Prostate gland (tissue), 2 donors: ENCODE measurements around the gene PGR. TPM values are rescaled to one million over a fixed set of nuclear protein-coding genes. Genes with fewer than 3 reads are reported as not detected.

Source experiments
- DNase-seq: peaks from one replicate; pipeline ENCODE4 v3.0.0-alpha.2; 2019; ENCODE audit warnings: low spot score
- H3K27ac ChIP-seq, 2 donors: fragments of 200-600 bp; sonication (generic); 2 replicates each; pipeline ENCODE4 v1.5.1; 2017 to 2019
- H3K27me3 ChIP-seq: fragments of 200-600 bp; sonication (generic); replicated peaks from 2 replicates; pipeline ENCODE4 v1.5.1; 2019; ENCODE audit not compliant: insufficient read depth
- H3K36me3 ChIP-seq, 2 donors: fragments of 200-600 bp; sonication (generic); 1 replicate in 1 of 2; 2 replicates in 1 of 2; pipeline versions ENCODE4 v1.5.1 to v1.8.1; 2017 to 2019
- H3K4me1 ChIP-seq: fragments of 200-600 bp; sonication (generic); replicated peaks from 2 replicates; pipeline ENCODE4 v1.5.1; 2019
- H3K4me3 ChIP-seq, 2 donors: fragments of 200-600 bp; sonication (generic); 2 replicates each; pipeline ENCODE4 v1.5.1; 2017 to 2019
- H3K9me3 ChIP-seq: fragments of 200-600 bp; sonication (generic); 2 replicates; pipeline ENCODE4 v1.5.1; 2017
- CTCF ChIP-seq, 4 experiments: fragments of 200-600 bp in 2 of 4; fragments of 450-650 bp in 2 of 4; sonication (generic) in 2 of 4; IDR thresholded peaks; 1 replicate in 3 of 4; 2 replicates in 1 of 4; pipeline ENCODE4 v1.5.1; 2016 to 2019; ENCODE audit warnings: antibody characterized with exemption in 4 of 4, mild to moderate bottlenecking in 2 of 4, moderate library complexity in 2 of 4
- POLR2A ChIP-seq: fragments of 450-650 bp; IDR thresholded peaks from one replicate; pipeline ENCODE4 v1.6.1; 2016; ENCODE audit warnings: antibody characterized with exemption, mild to moderate bottlenecking
- POLR2AphosphoS5 ChIP-seq: sonication (generic); formaldehyde crosslinking; IDR thresholded peaks from one replicate; pipeline ENCODE4 v1.6.1; 2017; ENCODE audit warnings: antibody characterized with exemption
- WGBS: methylation state at CpG from one replicate; pipeline ENCODE4 v1.1.5; 2018; 5-methylcytosine and 5-hydroxymethylcytosine counted together
- intact Hi-C: fragments of 100-400 bp; cut with DNase I; formaldehyde crosslinking; loops from one replicate; pipeline ENCODE4 v1.14.2; 2022
- total RNA-seq, 2 donors: library from RNA; depleted of rRNA; stranded (reverse); fragments of >200 nt; gene quantifications; one replicate each; pipeline ENCODE4 v1.1.0, GENCODE V29; 2016

The PGR gene
- total RNA-seq, 2 donors from 2014 or later, result 3.5 to 5.9 TPM

DNA sequence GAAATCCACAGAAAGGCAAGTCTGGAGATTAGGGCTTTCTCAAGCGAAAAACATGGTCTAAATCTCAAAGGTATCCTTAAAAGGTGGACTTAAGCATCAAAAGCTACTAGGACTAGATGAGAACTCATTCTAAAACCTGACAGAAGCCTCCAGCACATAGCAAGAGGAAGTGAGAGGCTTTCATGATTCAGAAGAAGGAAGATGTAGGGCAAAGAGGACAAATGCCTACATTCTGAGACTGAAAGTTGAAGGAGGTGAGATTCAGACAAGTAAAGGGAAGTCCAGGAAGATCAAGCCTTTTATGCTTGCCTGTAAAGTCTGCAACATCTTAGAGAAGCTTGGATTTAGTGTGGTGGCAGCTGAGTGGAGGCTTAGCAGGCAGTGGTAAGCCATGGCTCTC is 98.9 kb downstream of the PGR start:
- H3K36me3 ChIP-seq, result no peaks in the 10 kb centered on the region
- WGBS, result 81% methylated on average over 1 of the region's 1 CpG
- DNase-seq, result no peak
- intact Hi-C loops, result no loop called here
- H3K27me3 ChIP-seq, result no peaks in the 10 kb centered on the region
- H3K4me3 ChIP-seq, result no peak overlapping the region
- no peak overlapping the region for H3K27ac ChIP-seq
- TF ChIP-seq POLR2AphosphoS5, result no peak
- TF ChIP-seq CTCF (IDR thresholded peaks at IDR 0.05), result no peak
- TF ChIP-seq POLR2A, result no peak
- H3K9me3 ChIP-seq, result no peaks in the 10 kb centered on the region
- H3K4me1 ChIP-seq, result no peaks in the 10 kb centered on the region

DNA sequence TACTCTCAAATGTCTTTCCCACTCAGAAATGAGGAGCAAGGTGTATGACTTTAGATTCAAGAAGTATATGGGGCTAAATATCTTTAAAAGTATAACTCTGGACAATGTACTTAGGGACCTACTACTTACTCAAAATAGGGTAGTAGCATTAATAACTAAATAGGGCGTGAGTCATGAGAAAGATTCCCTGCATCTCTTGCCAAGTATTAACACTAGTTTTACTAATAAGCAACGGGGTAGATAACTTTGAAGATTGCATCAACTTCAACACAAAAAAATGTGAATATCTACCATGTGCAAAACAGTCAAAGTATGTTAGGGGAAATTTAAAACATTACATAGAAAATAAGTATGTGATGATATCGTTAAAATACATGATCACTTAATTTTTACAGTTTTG is 99.6 kb downstream of the PGR start:
- intact Hi-C loops, result no loop called here
- H3K27me3 ChIP-seq, result no peaks in the 10 kb centered on the region
- 69% methylated on average over 3 of the region's 3 CpGs for WGBS

DNA sequence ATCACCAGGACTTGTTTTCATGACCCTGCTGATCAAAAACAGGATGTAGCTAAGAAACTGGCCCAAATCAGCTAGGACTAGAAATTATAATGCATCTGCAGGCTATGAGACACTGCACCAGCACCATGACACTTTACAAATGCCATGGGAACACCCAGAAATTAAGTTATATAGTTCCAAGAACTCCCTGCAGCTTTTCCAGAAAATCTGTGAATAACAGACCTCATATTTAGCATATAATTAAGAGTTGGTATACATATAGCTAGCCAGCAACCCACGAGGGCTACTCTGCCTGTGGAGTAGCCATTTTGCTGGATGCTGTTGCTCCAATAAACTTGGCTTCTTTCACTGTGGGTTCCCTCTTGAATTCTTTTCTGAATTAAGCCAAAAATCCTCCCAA is 101.0 kb downstream of the PGR start:
- TF ChIP-seq POLR2AphosphoS5 (no peak), CTCF (IDR thresholded peaks at IDR 0.05) (no peak), POLR2A (no peak)
- Histone ChIP-seq H3K36me3 (no peaks in the 10 kb centered on the region), H3K4me3 (no peak overlapping the region), H3K27ac (no peak overlapping the region), H3K4me1 (no peaks in the 10 kb centered on the region), H3K9me3 (no peaks in the 10 kb centered on the region), H3K27me3 (no peaks in the 10 kb centered on the region)
- intact Hi-C loops, result no loop called here
- DNase-seq, result no peak
- 56% methylated on average over 1 of the region's 1 CpG for WGBS

More for the DNA sequence above, 99.6 kb downstream of the PGR start:
- H3K4me1 ChIP-seq, result no peaks in the 10 kb centered on the region
- no peak overlapping the region for H3K27ac ChIP-seq
- no peak for DNase-seq
- no peaks in the 10 kb centered on the region for H3K36me3 ChIP-seq
- H3K9me3 ChIP-seq, result no peaks in the 10 kb centered on the region
- H3K4me3 ChIP-seq, result no peak overlapping the region
- TF ChIP-seq CTCF (IDR thresholded peaks at IDR 0.05) (no peak), POLR2AphosphoS5 (no peak), POLR2A (no peak)

- Histone ChIP-seq H3K4me1 (no peaks in the 10 kb centered on the region), H3K36me3 (no peaks in the 10 kb centered on the region), H3K27ac (no peak overlapping the region), H3K4me3 (no peak overlapping the region), H3K27me3 (no peaks in the 10 kb centered on the region), H3K9me3 (no peaks in the 10 kb centered on the region)
- DNase-seq, result no peak
- TF ChIP-seq POLR2AphosphoS5 (no peak), POLR2A (no peak)
- intact Hi-C loops, result no loop called here
Observed at GRCh38 chr11:101022256-101022655, 107.4 kb downstream of the PGR start.

- intact Hi-C loops, result no loop called here
- no peak overlapping the region for H3K27ac ChIP-seq
- H3K27me3 ChIP-seq, result no peaks in the 10 kb centered on the region
- no peak for DNase-seq
- no peaks in the 10 kb centered on the region for H3K36me3 ChIP-seq
- H3K9me3 ChIP-seq, result no peaks in the 10 kb centered on the region
- TF ChIP-seq POLR2A (no peak), CTCF (IDR thresholded peaks at IDR 0.05) (no peak), POLR2AphosphoS5 (no peak)
- no peak overlapping the region for H3K4me3 ChIP-seq
- H3K4me1 ChIP-seq, result no peaks in the 10 kb centered on the region
- WGBS, result 100% methylated on average over 1 of the region's 1 CpG
Observed at GRCh38 chr11:101019870-101020269, 109.7 kb downstream of the PGR start.
